OCI-LY1 (cell line): ENCODE data around the gene GALNT2.

Source experiments
- EZH2 ChIP-seq: fragments of 200-600 bp; sonication (generic), shearing (Covaris generic); IDR thresholded peaks from 2 replicates; pipeline ENCODE4 v1.8.0; 2017; ENCODE audit warnings: borderline replicate concordance, mixed run types, mild to moderate bottlenecking, antibody characterized with exemption, low read length, moderate library complexity, mixed read lengths
- TF ChIP-seq, protein P1 (sequence below): fragments of 200-600 bp; sonication (generic), shearing (Covaris generic); IDR thresholded peaks from 2 replicates; pipeline ENCODE4 v1.5.1; 2017; ENCODE audit warnings: mild to moderate bottlenecking, antibody characterized with exemption, low read length, moderate library complexity, mixed read lengths

DNA sequence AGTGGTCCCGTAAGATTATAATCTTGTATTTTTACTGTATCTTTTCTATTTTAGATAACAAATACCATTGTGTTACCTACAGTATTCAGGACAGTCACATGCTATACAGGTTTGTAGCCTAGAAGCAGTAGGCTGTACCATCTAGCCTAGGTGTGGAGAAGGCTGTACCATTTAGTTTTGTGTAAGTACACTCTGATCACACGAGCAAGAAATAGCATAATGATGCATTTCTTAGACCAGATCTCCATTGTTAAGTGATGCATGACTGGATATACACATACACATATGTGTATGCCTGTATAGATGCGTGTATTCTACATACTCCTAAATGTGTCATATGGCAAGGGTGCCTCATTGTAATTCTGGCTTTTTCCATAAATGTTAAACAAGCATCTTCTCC, 33.9 kb downstream of the GALNT2 start:
- TF ChIP-seq, protein P1, sequence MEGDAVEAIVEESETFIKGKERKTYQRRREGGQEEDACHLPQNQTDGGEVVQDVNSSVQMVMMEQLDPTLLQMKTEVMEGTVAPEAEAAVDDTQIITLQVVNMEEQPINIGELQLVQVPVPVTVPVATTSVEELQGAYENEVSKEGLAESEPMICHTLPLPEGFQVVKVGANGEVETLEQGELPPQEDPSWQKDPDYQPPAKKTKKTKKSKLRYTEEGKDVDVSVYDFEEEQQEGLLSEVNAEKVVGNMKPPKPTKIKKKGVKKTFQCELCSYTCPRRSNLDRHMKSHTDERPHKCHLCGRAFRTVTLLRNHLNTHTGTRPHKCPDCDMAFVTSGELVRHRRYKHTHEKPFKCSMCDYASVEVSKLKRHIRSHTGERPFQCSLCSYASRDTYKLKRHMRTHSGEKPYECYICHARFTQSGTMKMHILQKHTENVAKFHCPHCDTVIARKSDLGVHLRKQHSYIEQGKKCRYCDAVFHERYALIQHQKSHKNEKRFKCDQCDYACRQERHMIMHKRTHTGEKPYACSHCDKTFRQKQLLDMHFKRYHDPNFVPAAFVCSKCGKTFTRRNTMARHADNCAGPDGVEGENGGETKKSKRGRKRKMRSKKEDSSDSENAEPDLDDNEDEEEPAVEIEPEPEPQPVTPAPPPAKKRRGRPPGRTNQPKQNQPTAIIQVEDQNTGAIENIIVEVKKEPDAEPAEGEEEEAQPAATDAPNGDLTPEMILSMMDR: no peak
- TF ChIP-seq EZH2: no peak
